HG03066 (cell line): ENCODE data around the gene STAM2.
A peak's percentile ranks its signal among the peaks of the same experiment; 100 is the strongest.

Experiments
- ATAC-seq: cut with Tn5 transposase; IDR thresholded peaks from one replicate; pipeline ENCODE4 v1.9.1; 2021; ENCODE audit warnings: low read depth; ENCODE audit not compliant: unreplicated experiment

The STAM2 gene

DNA sequence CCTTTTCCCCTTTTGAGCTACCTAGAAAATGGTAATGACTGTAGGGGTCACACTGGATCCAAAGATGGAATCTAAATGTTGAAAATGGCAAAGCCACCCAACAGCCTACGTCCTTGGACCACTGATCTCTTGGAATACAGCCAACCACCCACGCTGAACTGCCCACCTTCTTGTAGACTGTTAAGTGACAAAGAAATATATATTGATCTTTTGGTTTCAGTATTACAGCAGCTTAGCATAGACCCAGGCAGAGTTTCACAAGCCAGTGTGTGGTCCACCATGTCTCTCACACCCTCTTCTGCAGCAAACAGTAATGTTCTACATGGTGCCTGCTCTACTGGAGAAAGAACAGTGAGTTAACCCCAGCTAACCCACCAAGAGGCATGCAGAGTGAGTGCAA lies 96.9 kb downstream of the STAM2 start:
- ATAC-seq, result peak; percentile 77

GRCh38 chr2:152078023-152078422 lies 97.5 kb downstream of the STAM2 start:
- ATAC-seq, result no peak

GRCh38 chr2:152075461-152076050 lies 100.0 kb downstream of the STAM2 start:
- ATAC-seq, result no peak

DNA sequence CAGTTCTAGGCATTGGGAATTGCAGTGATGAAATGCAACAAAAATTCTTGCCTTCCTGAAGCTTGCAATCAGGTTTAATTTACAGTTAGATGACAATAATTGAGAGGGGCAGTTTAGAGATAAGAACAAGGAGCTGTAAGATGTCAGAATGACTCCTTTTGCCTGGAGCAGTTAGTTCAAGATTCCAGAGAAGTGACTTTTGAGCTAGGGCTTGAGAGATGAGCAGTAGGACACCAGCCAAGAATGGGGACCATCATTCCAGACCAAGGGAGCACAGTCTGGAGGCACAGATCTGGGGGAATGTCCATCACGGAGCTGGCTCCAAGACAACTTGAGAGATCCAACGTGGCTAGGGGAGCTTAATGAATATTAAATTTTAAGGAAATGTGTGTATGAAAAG lies 103.6 kb downstream of the STAM2 start:
- ATAC-seq, result no peak

DNA sequence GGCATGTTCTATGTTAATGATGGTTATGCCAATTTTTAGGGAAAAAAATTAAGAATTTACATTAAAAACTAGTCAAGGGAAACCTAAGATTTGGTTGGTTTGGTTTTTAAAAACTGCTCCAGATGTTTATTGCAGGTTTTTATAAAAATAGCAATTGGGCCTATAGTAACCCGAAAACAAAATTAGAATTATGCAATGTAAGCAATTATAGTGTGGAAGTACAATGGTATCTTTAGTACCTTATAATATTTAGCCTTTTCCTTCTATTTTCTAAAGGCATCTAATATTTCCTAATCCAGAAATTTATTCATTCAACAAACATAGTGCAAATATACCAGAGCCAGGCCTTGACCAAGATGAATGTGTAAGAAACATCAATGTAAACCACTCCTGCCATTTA lies 104.0 kb downstream of the STAM2 start:
- no peak for ATAC-seq

- ATAC-seq, result no peak
Measured at GRCh38 chr2:152071092-152071491, 104.5 kb downstream of the STAM2 start.

GRCh38 chr2:152068226-152068625 lies 107.3 kb downstream of the STAM2 start:
- no peak for ATAC-seq

DNA sequence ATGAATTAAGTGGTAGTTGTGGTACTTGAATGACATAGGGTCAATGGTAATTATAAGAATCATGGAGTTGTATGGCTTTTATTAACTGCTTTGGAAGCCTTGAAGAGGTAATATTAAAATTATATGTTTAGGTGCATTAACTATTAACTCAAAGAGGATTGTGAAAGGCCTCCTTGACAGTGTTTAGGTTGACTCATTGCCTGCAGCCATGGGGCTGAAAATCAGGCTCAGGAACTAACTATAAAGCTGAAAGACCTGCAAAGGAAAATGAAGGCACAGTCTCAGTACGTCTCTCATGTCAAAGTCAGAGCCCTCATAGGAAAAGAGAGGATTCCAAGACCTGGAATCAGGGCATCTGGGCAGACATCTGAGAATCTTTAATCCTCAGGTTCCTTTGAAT lies 107.7 kb downstream of the STAM2 start:
- ATAC-seq, result no peak
